K562 (cell line): ENCODE results near the gene SFSWAP. TPM values are rescaled to one million over a fixed set of nuclear protein-coding genes. Genes with fewer than 3 reads are reported as not detected.

Experiments
- ATAC-seq: fragments of 200-7000 bp; cut with Tn5 transposase; 3 replicates; pipeline ENCODE4 v1.9.1; 2020; ENCODE audit warnings: moderate library complexity
- BruUV-seq: library from RNA; stranded (reverse); fragments of 400-500 nt; replicated peaks from 2 replicates; lab custom pipeline; 2021; lab: Mats Ljungman, UMichigan
- CTCF ChIA-PET: fragments of 300-600 bp; formaldehyde crosslinking; extraction: SDS; loops from one replicate; lab custom pipeline; 2021; ENCODE audit warnings: low intra/inter-chr PET ratio; lab: Yijun Ruan, JAX
- POLR2A ChIA-PET: fragments of 300-600, 350-650 bp; sonication (Branson Sonifier 250); formaldehyde crosslinking; extraction: SDS; loops from one replicate; lab custom pipeline; 2021; ENCODE audit warnings: antibody characterized with exemption, inconsistent platforms; lab: Yijun Ruan, JAX
- DNase-seq, 4 experiments: peaks; one replicate each; pipeline versions ENCODE4 v3.0.0 to v3.0.0-alpha.2; 2011 to 2018; ENCODE audit warnings: low spot score in 3 of 4, mixed read lengths in 3 of 4; ENCODE audit errors: extremely low read depth in 1 of 4
- FAIRE-seq: peaks from 2 replicates; lab custom pipeline; 2011; peaks lifted over from hg19 to GRCh38; lab: Jason Lieb, UNC
- H2AFZ ChIP-seq: 2 replicates; pipeline ENCODE4 v1.6.0; 2011; ENCODE audit warnings: low read depth, low read length, control low read depth, inconsistent platforms
- H3K27ac ChIP-seq: fragments of 200-600 bp; 3 replicates; pipeline ENCODE4 v1.8.0; 2011; ENCODE audit warnings: low read depth, mild to moderate bottlenecking, control low read depth, inconsistent platforms, low read length, moderate library complexity, mixed read lengths; ENCODE audit errors: extremely low read depth
- H3K27me3 ChIP-seq, 2 experiments: fragments of 300-600 bp in 1 of 2; 2 replicates in 1 of 2; 3 replicates in 1 of 2; pipeline versions ENCODE4 v1.6.0 to v1.8.0; 2011; ENCODE audit warnings: inconsistent platforms in 2 of 2, low read length in 2 of 2, mild to moderate bottlenecking in 1 of 2, mixed read lengths in 1 of 2, moderate library complexity in 1 of 2; ENCODE audit not compliant: control insufficient read depth in 2 of 2, insufficient read depth in 2 of 2
- H3K36me3 ChIP-seq: fragments of 300-600 bp; 3 replicates; pipeline ENCODE4 v1.8.0; 2011; ENCODE audit warnings: mild to moderate bottlenecking, low read length, inconsistent platforms; ENCODE audit not compliant: control insufficient read depth, insufficient read depth
- H3K4me1 ChIP-seq, 2 experiments: fragments of 200-600 bp in 1 of 2; replicated peaks in 1 of 2; 2 replicates in 1 of 2; 3 replicates in 1 of 2; pipeline versions ENCODE4 v1.5.1 to v1.8.0; 2011; ENCODE audit warnings: inconsistent platforms in 2 of 2, low read length in 2 of 2, mild to moderate bottlenecking in 1 of 2, mixed read lengths in 1 of 2, moderate library complexity in 1 of 2; ENCODE audit not compliant: control insufficient read depth in 2 of 2, insufficient read depth in 2 of 2
- H3K4me2 ChIP-seq: 2 replicates; pipeline ENCODE4 v1.6.1; 2011; ENCODE audit warnings: low read length, control low read depth, inconsistent platforms, mixed read lengths; ENCODE audit not compliant: insufficient read depth
- H3K4me3 ChIP-seq: fragments of 200-600 bp; sonication (generic), shearing (Covaris generic); 2 replicates; pipeline ENCODE4 v1.5.1; 2016; ENCODE audit warnings: control low read depth, inconsistent platforms
- H3K79me2 ChIP-seq: fragments of 200-600 bp; 3 replicates; pipeline ENCODE4 v1.8.0; 2011; ENCODE audit warnings: low read length, inconsistent platforms; ENCODE audit not compliant: control insufficient read depth, insufficient read depth
- H3K9ac ChIP-seq, 2 experiments: 2 replicates each; pipeline versions ENCODE4 v1.6.0 to v1.6.1; 2011; ENCODE audit warnings: low read depth in 2 of 2, low read length in 2 of 2, control low read depth in 1 of 2, inconsistent platforms in 1 of 2, mild to moderate bottlenecking in 1 of 2, mixed read lengths in 1 of 2; ENCODE audit not compliant: insufficient read depth in 1 of 2
- H3K9me1 ChIP-seq: one replicate; pipeline ENCODE4 v1.6.0; 2011; ENCODE audit warnings: inconsistent platforms, mild to moderate bottlenecking, low read length, moderate library complexity; ENCODE audit not compliant: control insufficient read depth, insufficient read depth
- H3K9me3 ChIP-seq: replicated peaks from 2 replicates; pipeline ENCODE4 v1.5.1; 2011; ENCODE audit warnings: low read depth, low read length, inconsistent platforms; ENCODE audit not compliant: control insufficient read depth, insufficient read depth
- H4K20me1 ChIP-seq: replicated peaks from 2 replicates; pipeline ENCODE4 v1.6.1; 2011; ENCODE audit warnings: low read length, inconsistent platforms, mixed read lengths; ENCODE audit not compliant: control insufficient read depth, insufficient read depth
- NR3C1 ChIP-seq: sonication (generic); formaldehyde crosslinking; IDR thresholded peaks from 2 replicates; pipeline ENCODE4 v1.8.1; 2022; ENCODE audit warnings: missing genetic modification reagents
- WGBS: fragments of 100-300 bp; shearing (Covaris generic); methylation state at CpG from one replicate; pipeline ENCODE4 v1.1.6; 2016; ENCODE audit warnings: low coverage, mixed read lengths; ENCODE audit not compliant: insufficient coverage; ENCODE audit errors: missing lambda C conversion rate; 5-methylcytosine and 5-hydroxymethylcytosine counted together
- in situ Hi-C: fragments of 300-500 bp; cut with MboI; formaldehyde crosslinking; loops from 4 replicates; pipeline ENCODE4 v1.15.0; 2018; ENCODE audit warnings: inconsistent platforms, mixed read lengths
- intact Hi-C: fragments of 100-400 bp; cut with micrococcal nuclease; formaldehyde crosslinking; loops from 2 replicates; pipeline ENCODE4 v1.14.2; 2022
- polyA plus RNA-seq, 8 experiments: library from polyadenylated mRNA; depleted of rRNA in 4 of 8; stranded (reverse) in 5 of 8; unstranded in 3 of 8; fragments of >200 nt; fragmentation: Nextera tagmentation in 2 of 8; fragmentation: Illumina TruSeq in 1 of 8; extraction: Ambion mirVana in 2 of 8; extraction: Trizol in 1 of 8; gene quantifications; 2 replicates each; pipeline versions ENCODE4 v1.2.1 to v1.2.3, GENCODE V29; 2011 to 2014; ENCODE audit warnings: inconsistent platforms in 1 of 8, missing spikeins in 1 of 8
- total RNA-seq, 7 experiments: library from RNA; depleted of rRNA in 6 of 7; stranded (reverse); fragments of >200 nt in 6 of 7; fragmentation: Illumina TruSeq in 2 of 7; extraction: Trizol in 2 of 7; gene quantifications; 2 replicates each; pipeline versions ENCODE4 v1.2.1 to v1.2.3, GENCODE V29; 2011 to 2021; ENCODE audit warnings: low replicate concordance in 1 of 7
- TF ChIP-seq, protein P1 (sequence below): fragments of 450-650 bp; IDR thresholded peaks from 2 replicates; pipeline ENCODE4 v1.6.1; 2018; ENCODE audit not compliant: partially characterized antibody

SFSWAP gene
- total and polyA plus RNA-seq, 9 of the 15 experiments (the other 6 are each of a cell fraction or from before 2014, with no cell fraction given) = 2.4 to 60.4 (median 32.6) TPM

DNA sequence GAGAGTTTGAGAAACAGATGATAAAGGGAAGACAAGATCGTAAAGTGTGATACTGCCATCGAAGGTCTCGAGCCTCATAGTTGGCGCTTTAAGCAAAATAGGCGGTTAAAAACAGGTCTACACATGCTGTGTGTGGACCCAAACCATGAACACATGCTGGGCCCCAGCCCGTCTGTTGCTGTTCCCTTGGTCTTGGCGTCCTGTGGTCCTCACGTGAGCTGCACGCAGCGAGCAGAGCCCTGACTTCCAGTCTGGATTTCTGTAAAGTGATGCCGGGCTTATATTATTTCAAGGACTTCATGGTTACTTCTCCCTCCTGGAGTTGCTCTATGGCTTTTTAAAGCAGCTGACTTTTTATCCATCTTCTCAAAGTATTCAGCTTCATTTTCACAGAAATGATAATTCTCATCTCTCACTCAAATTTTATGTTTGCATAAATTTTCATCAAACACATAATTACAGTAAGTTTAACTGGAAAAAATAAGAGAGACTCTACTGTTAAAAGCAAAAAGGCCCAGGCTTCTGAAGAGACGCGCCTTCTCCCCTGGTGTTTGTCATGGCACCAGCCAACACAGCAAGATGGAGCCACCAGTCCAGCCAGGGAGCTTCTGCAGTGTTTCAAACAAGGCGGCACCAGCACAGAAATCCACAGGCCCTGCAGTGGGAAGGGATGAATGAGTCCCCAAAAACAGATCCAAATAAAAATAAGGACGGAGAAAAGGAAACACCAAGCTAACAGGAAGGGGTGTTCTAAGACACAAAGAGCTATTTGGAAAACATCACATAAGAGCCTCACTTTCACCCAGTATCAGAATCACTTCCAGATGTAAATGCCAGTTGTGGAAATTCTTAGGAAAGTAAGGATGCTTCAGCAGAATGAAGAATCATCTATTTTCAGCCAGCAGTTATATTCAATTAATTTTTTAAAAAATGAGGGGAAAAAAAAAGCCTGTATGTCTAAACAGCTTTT is 24.9 kb downstream of the SFSWAP start:
- Histone ChIP-seq H3K36me3 (peaks cover 88% of the 10 kb centered on the region), H2AFZ (no peak overlapping the region), H3K4me2 (no peak overlapping the region), H3K9ac (no peak overlapping the region), H3K27ac (no peak overlapping the region), H3K79me2 (no peaks in the 10 kb centered on the region; the same call in 2 of the 3 replicates), H3K9me3 (no peaks in the 10 kb centered on the region; the same call in 1 of the 2 replicates), H4K20me1 (no peaks in the 10 kb centered on the region), H3K4me3 (no peak overlapping the region), H3K9me1 (no peaks in the 10 kb centered on the region), H3K27me3 (no peaks in the 10 kb centered on the region), H3K4me1 (peaks cover 0 to 3% of the 10 kb centered on the region in 2 experiments; a peak in 1 of 5 replicates)
- intact Hi-C loops (no loop called here), in situ Hi-C loops (no loop called here)
- no TSS peak for BruUV-seq
- ChIA-PET CTCF (no interaction called here), POLR2A (interaction anchor here (1.0 to 2.3 kb wide), 4 partner anchors 11 to 20 kb away, joined by 4 to 5 read pairs (median 4); no protein-coding TSS in a partner anchor)
- WGBS = 86% methylated on average over 13 of the region's 15 CpGs
- FAIRE-seq = no peak
- TF ChIP-seq, protein P1, sequence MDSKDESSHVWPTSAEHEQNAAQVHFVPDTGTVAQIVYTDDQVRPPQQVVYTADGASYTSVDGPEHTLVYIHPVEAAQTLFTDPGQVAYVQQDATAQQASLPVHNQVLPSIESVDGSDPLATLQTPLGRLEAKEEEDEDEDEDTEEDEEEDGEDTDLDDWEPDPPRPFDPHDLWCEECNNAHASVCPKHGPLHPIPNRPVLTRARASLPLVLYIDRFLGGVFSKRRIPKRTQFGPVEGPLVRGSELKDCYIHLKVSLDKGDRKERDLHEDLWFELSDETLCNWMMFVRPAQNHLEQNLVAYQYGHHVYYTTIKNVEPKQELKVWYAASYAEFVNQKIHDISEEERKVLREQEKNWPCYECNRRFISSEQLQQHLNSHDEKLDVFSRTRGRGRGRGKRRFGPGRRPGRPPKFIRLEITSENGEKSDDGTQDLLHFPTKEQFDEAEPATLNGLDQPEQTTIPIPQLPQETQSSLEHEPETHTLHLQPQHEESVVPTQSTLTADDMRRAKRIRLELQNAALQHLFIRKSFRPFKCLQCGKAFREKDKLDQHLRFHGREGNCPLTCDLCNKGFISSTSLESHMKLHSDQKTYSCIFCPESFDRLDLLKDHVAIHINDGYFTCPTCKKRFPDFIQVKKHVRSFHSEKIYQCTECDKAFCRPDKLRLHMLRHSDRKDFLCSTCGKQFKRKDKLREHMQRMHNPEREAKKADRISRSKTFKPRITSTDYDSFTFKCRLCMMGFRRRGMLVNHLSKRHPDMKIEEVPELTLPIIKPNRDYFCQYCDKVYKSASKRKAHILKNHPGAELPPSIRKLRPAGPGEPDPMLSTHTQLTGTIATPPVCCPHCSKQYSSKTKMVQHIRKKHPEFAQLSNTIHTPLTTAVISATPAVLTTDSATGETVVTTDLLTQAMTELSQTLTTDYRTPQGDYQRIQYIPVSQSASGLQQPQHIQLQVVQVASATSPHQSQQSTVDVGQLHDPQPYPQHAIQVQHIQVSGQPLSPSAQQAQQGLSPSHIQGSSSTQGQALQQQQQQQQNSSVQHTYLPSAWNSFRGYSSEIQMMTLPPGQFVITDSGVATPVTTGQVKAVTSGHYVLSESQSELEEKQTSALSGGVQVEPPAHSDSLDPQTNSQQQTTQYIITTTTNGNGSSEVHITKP = peak; percentile 1
- TF ChIP-seq NR3C1 (CRISPR knock-in tag) = no peak
- ATAC-seq = no peak
- DNase-seq = no peak
